Upper lobe of left lung (tissue), 4 donors: ENCODE measurements around the gene PCP4.

Source experiments
- POLR2A ChIP-seq, 4 donors: fragments of 450-650 bp; IDR thresholded peaks; one replicate each; pipeline ENCODE4 v1.5.1; 2016 to 2017; ENCODE audit warnings: antibody characterized with exemption in 4 of 4, mild to moderate bottlenecking in 2 of 4
- TF ChIP-seq, protein P1 (sequence below), 6 experiments: fragments of 450-650 bp in 4 of 6; fragments of 200-600 bp in 2 of 6; sonication (generic) in 2 of 6; IDR thresholded peaks; one replicate each; pipeline ENCODE4 v1.5.1; 2016 to 2019; ENCODE audit warnings: antibody characterized with exemption in 6 of 6

GRCh38 chr21:39852726-39853500 is 14.3 kb upstream of the PCP4 start:
- TF ChIP-seq, protein P1, sequence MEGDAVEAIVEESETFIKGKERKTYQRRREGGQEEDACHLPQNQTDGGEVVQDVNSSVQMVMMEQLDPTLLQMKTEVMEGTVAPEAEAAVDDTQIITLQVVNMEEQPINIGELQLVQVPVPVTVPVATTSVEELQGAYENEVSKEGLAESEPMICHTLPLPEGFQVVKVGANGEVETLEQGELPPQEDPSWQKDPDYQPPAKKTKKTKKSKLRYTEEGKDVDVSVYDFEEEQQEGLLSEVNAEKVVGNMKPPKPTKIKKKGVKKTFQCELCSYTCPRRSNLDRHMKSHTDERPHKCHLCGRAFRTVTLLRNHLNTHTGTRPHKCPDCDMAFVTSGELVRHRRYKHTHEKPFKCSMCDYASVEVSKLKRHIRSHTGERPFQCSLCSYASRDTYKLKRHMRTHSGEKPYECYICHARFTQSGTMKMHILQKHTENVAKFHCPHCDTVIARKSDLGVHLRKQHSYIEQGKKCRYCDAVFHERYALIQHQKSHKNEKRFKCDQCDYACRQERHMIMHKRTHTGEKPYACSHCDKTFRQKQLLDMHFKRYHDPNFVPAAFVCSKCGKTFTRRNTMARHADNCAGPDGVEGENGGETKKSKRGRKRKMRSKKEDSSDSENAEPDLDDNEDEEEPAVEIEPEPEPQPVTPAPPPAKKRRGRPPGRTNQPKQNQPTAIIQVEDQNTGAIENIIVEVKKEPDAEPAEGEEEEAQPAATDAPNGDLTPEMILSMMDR (IDR thresholded peaks at IDR 0.05) = no peak
- TF ChIP-seq POLR2A (IDR thresholded peaks at IDR 0.05) = no peak
